Mammary epithelial cell (primary cell): ENCODE data around the gene CNTN2.

Experiments
- CTCF ChIP-seq, 2 donors: IDR thresholded peaks in 1 of 2; conservative IDR thresholded peaks in 1 of 2; 2 replicates each; pipeline ENCODE4 v1.5.1; 2011 to 2012; ENCODE audit warnings: inconsistent platforms in 2 of 2, low read length in 2 of 2, mild to moderate bottlenecking in 2 of 2, control low read depth in 1 of 2, low read depth in 1 of 2; ENCODE audit not compliant: insufficient read depth in 1 of 2; ENCODE audit errors: extremely low read depth in 1 of 2
- EZH2 ChIP-seq: IDR thresholded peaks from 2 replicates; pipeline ENCODE4 v1.6.1; 2012; ENCODE audit warnings: low read length, inconsistent platforms, borderline replicate concordance

- TF ChIP-seq CTCF (conservative IDR thresholded peaks at IDR 0.05 in 1 of 2, IDR thresholded peaks at IDR 0.05 in 1 of 2; ENCODE audit: extremely low read depth in 1 of 2, insufficient read depth in 1 of 2, low read depth in 1 of 2, low read length in 2 of 2) (no peak), EZH2 (no peak)
Measured at GRCh38 chr1:205048382-205048781, 5.4 kb downstream of the CNTN2 start.
